ENCODE data around the gene NPAS3. TPM values are rescaled to one million over a fixed set of nuclear protein-coding genes. Genes with fewer than 3 reads are reported as not detected.

Gene NPAS3
- total and polyA plus RNA-seq, 10 donors, result 0.13 to 9.5 (median 2.9) TPM

DNA sequence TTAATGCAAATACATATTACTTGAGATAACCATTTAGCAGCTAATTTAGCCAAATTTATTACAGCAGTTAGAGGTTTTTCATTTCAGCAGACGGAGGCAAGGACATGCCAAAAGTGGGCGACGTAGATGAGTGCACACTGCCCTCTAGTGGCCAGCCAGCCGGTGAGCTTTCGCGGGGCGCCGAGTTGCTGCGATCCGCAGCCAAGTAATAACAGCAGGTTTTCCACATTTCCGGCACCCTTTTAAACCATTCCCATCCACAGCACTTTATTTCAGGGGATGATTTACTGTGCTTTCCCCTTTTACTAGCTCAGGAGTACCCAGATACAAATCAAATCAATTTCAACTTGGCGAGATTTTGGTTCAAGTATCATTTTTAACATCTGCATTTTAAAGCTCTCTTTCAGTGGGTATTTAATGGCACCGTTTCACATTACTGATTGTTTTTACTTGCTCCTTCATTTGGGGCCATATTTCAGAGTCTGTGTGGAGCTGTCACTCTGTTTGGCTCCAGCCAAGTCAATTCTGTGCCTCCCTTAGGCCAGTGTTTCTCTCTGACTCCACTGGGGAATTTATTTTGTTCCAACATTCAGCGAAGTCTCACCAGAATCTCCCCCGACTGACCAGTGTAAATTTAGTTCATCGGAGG lies 854.2 kb downstream of the NPAS3 start:
- WGBS, 5 donors, result 12 to 16% (median 15%) methylated on average over 16 of the region's 16 CpGs
- peaks cover 0 to 10% (median 8%) of the 10 kb centered on the region in 6 donors for H3K4me1 ChIP-seq
- TF ChIP-seq POLR2A (IDR thresholded peaks at IDR 0.05) (no peak), POLR2AphosphoS5 (IDR thresholded peaks at IDR 0.05) (peak in 2 of 3 donors; percentile 21 to 33)
- TF ChIP-seq, protein P1, sequence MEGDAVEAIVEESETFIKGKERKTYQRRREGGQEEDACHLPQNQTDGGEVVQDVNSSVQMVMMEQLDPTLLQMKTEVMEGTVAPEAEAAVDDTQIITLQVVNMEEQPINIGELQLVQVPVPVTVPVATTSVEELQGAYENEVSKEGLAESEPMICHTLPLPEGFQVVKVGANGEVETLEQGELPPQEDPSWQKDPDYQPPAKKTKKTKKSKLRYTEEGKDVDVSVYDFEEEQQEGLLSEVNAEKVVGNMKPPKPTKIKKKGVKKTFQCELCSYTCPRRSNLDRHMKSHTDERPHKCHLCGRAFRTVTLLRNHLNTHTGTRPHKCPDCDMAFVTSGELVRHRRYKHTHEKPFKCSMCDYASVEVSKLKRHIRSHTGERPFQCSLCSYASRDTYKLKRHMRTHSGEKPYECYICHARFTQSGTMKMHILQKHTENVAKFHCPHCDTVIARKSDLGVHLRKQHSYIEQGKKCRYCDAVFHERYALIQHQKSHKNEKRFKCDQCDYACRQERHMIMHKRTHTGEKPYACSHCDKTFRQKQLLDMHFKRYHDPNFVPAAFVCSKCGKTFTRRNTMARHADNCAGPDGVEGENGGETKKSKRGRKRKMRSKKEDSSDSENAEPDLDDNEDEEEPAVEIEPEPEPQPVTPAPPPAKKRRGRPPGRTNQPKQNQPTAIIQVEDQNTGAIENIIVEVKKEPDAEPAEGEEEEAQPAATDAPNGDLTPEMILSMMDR (IDR thresholded peaks at IDR 0.05 in 8 of 11, conservative IDR thresholded peaks at IDR 0.05 in 3 of 11), result peak; percentile 47 to 90 (median 77)
- peaks cover 0 to 8% (median 0%) of the 10 kb centered on the region in 7 donors for H3K27me3 ChIP-seq (replicated peaks in 1 of 7)
- H3K36me3 ChIP-seq, result no peaks in the 10 kb centered on the region
- H3K9me3 ChIP-seq, result no peaks in the 10 kb centered on the region
- H3K4me3 ChIP-seq, result peak overlapping the region in 1 of 8 donors; percentile 35
- intact Hi-C loops (cut with DNase I; ENCODE audit: low total_unique reads), result loop anchor here (5.0 kb wide), 1 partner anchor 1216 kb away; no protein-coding TSS in a partner anchor
- DNase-seq, result peak; percentile 86
- no peak overlapping the region for H3K27ac ChIP-seq

DNA sequence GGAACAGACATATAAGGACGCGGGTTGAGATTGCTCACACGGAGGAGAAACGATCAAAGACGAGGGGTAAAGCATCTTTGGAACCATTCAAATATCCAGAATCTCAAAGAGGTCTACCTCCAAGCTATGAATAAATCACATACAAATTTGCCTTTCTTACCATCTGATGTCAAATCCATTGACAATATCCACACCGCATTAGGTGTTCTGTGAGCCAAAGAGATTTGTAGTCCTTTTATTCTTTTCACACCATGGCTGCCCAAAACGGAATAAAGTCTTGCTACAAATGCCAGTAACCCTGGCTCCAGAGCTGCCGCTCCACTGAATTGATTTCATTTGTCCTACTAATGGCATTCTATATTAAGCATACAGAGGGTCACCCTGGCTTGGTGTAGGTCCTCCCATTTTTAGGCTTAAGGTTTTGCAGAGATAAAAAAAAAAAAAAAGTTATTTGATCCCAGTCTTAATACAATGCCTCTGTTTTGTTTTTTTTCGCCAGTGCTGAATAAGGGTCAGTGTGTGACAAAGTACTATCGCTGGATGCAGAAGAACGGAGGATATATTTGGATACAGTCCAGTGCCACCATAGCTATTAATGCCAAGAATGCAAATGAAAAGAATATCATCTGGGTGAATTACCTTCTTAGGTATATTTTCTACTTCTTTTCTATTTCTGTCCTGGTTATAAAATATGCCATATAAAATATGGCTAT lies 854.9 kb downstream of the NPAS3 start:
- Histone ChIP-seq H3K4me1 (peaks cover 0 to 10% (median 8%) of the 10 kb centered on the region in 6 donors), H3K9me3 (no peaks in the 10 kb centered on the region), H3K4me3 (no peak overlapping the region), H3K36me3 (no peaks in the 10 kb centered on the region), H3K27me3 (replicated peaks in 1 of 7) (peaks cover 0 to 14% (median 0%) of the 10 kb centered on the region in 7 donors), H3K27ac (no peak overlapping the region)
- TF ChIP-seq POLR2A (IDR thresholded peaks at IDR 0.05) (no peak), POLR2AphosphoS5 (IDR thresholded peaks at IDR 0.05) (no peak)
- TF ChIP-seq, protein P1 (IDR thresholded peaks at IDR 0.05 in 8 of 11, conservative IDR thresholded peaks at IDR 0.05 in 3 of 11), result no peak
- intact Hi-C loops (cut with DNase I; ENCODE audit: low total_unique reads), result loop anchor here (5.0 kb wide), 1 partner anchor 1216 kb away; no protein-coding TSS in a partner anchor
- DNase-seq, result no peak
- whole genome bisulfite sequencing, 5 donors, result 84 to 93% (median 90%) methylated on average over 11 of the region's 11 CpGs

DNA sequence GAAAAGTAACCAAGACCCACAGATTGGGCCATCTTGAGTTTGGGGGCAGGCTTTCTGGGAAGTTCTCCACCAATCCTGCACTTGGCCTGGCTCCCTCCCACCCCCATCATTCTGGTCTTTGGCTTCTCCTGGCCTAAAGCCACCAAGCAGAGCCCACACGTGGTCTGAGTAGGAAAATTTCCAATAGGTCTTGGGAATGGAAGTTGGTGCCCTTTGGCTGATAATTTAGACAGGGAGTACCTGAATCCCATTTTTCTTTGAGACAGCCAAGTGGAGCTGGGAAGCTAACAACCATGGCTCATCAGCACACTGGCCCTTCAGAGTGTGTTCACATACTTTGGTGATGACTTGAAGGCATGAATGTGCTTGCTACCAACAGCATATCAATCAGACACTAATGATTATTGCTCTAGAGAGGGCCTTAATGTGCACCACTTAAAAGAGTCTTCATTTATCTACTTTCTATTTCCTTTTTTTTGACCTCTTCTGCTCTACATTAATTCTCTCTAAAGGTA lies 856.2 kb downstream of the NPAS3 start:
- Histone ChIP-seq H3K27ac (no peak overlapping the region), H3K4me3 (no peak overlapping the region), H3K27me3 (replicated peaks in 1 of 7) (peaks cover 0 to 22% (median 3%) of the 10 kb centered on the region in 7 donors), H3K36me3 (no peaks in the 10 kb centered on the region), H3K4me1 (peaks cover 0 to 10% (median 8%) of the 10 kb centered on the region in 6 donors), H3K9me3 (peaks cover 0 to 2% (median 0%) of the 10 kb centered on the region in 8 donors)
- no peak for TF ChIP-seq POLR2A (IDR thresholded peaks at IDR 0.05)
- TF ChIP-seq POLR2AphosphoS5 (IDR thresholded peaks at IDR 0.05), result no peak
- TF ChIP-seq, protein P1 (IDR thresholded peaks at IDR 0.05 in 8 of 11, conservative IDR thresholded peaks at IDR 0.05 in 3 of 11), result no peak
- intact Hi-C loops (cut with DNase I; ENCODE audit: low total_unique reads), result loop anchor here (5.0 kb wide), 2 partner anchors 1083 to 1218 kb away; no protein-coding TSS in a partner anchor
- no peak for DNase-seq
- WGBS, 5 donors, result 67 to 87% (median 79%) methylated on average over 1 of the region's 1 CpG
